ENCODE results near the gene TMEM233.
A peak's percentile ranks its signal among the peaks of the same experiment; 100 is the strongest.

TMEM233 gene

DNA sequence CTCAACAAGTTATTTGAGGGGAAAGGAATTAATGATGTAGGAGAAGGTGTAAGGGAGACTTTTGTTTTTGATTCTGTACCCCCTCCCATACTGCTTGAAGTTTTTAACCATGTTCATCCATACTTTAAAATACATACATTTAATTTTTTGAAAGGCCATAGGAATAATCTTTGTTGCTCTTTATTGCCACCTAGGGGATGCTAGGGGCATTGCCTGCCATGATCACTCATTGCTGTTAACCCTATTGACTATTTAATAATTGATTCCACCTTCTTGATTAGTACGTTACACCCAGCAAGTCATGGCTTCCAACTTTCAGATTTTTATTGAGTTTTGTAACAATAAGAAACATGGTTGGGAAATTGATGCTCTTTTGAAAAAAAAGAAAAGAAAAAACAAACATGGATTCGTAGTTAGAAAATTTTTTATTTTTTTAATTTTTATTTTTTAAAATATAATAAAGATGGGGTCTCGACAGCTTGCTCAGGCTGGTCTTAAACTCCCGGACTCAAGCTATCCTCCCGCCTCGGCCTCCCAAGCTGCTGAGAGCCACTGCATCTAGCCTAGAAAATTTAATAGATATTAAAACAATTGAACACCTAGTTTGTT, 65.8 kb downstream of the TMEM233 start:
- peak; percentile 30 for DNase-seq

DNA sequence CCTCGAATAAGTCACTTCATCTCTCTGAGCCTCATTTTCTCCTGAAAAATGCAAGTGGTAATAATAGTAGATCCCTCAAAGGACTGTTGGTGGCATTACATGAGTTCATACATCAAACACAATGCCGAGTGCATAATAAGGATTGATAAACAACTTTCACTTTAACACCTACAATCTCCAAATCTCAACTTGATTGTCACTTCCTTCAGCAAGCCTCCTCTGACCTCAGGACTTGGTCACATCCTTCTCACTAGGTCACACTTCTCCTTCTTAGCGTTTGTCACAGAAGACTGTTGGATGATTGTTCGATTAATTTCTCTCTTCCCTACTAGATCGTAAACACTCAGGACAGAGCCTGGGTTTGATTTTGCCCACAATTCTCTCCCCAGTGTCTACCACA, 66.5 kb downstream of the TMEM233 start:
- no peak for DNase-seq

DNA sequence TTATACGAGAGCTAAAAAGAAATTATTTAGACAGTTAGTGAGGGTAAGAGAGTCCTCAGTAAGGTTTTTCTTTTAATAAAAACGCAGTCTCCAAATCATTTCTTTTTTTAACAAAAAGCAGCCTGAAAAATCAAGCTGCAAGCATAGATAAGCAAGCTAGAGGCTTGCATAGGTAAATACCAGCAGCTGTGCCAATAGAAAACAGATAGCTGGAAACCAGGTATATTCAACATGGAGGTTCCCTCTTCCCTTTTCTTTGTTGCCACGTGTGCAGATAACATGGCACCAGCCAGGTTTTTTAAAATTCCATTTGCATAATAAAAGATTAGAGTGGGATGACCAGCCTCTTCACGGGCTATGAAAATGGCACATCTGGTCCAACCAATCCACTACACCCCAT, 68.3 kb downstream of the TMEM233 start:
- DNase-seq, result no peak

DNA sequence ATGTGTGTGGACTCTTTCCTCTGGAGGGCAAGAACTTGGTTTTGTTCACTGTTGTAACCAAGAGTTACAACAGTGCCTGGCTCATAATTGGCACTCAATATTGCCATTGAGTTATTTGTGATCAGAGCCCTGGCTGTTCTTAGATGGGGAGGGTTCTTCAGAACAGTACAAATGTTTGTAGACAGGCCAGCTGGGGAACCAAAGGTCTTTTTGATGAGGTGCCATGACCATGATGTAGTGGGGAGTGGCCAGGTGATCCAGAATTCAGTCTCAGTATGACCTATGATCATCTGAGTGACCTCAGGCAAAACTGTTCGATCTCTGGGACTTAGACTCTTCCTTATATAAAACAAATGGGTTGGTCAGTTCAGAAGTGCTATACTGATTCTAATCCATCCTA, 71.1 kb downstream of the TMEM233 start:
- DNase-seq, result no peak

DNA sequence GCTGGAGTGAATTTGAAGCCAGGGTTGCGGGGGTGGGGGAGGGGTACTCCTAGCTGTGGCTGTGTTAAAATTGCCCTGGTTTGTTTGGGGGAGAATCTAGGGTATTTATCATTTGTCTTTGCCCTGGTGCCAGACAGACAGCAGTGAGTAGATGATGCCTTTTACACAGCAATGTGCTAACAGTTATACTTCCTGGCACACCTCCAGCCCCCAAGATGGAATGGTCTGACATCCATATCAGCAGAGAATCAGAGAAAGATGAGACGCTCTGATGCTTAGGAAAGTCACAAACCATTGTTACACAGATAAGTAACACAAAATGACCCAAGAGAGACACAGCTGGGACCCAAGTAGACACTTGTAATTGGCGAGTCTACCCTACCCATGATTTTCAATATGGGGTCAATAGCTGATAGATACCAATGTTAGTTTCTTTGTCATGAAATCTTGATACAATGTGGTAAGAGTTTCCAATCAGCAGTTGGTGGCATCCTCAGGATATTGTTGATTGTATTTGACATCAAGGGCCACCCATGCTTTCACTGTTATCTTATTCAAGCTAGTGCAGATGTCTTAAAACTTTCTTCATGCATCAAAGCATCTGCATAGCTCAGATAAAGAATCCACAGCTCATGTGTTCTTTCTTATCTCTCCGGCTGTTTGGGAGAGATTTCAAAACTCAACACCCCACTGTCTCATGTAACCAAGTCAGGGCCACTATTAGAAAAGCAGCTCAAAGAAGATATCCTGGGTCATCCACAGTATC, 71.8 kb downstream of the TMEM233 start:
- DNase-seq, result no peak

DNA sequence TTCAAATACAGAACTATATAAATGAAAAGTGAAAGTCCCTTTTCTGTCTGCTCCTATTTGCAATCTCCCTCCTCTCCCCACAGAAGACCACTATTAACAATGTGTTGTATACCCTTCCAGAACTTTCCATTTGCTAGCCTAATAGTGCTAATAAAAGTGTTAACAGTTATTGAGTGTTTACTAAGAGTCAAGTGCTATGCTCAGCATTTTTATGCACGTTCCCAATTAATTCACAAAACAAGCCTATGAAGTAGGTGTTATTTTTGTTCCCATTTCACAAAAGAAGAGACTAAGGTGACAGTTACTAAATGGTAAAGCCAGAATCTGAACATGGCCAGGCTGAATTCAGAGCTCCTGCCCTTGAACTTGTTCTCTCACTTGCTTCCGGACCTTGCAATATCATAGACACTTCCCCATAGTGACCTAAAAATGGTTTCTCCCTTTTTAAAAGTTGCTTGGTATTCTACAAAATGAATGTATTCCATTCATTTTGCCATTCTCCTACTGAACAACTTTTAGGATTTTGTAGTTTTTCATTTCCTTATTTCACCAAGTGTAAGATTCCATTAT, 72.7 kb downstream of the TMEM233 start:
- no peak for DNase-seq

DNA sequence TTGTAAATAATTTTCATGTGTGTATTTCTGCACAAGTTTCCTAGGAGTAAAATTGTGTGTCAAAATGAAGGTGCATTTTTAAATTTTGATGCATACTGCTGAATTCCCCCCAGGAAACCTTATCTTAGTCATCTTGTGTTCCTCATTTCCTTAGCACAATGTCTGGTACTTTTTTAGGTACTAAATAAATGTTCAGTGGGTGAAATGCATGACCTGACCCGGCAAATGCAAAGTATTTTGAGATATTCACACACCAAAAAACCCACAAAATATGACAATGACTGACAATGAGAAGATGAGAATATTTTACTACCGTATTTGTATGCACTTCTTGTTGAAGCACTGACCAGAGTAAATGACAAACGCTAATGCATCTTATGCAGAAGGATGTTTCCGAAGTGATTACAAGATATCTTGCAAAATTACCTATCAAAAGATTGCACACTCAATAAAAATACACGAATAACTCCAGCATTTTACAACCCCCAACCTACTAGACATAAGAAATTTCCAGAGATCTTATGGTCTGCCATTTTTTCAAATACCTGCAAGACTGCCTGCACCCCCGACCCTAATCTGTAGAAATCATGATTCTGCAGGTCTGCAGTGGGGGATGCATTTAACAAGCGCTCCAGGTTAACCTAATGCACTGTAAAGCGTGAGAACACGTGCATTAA, 73.5 kb downstream of the TMEM233 start:
- DNase-seq, result no peak

DNA sequence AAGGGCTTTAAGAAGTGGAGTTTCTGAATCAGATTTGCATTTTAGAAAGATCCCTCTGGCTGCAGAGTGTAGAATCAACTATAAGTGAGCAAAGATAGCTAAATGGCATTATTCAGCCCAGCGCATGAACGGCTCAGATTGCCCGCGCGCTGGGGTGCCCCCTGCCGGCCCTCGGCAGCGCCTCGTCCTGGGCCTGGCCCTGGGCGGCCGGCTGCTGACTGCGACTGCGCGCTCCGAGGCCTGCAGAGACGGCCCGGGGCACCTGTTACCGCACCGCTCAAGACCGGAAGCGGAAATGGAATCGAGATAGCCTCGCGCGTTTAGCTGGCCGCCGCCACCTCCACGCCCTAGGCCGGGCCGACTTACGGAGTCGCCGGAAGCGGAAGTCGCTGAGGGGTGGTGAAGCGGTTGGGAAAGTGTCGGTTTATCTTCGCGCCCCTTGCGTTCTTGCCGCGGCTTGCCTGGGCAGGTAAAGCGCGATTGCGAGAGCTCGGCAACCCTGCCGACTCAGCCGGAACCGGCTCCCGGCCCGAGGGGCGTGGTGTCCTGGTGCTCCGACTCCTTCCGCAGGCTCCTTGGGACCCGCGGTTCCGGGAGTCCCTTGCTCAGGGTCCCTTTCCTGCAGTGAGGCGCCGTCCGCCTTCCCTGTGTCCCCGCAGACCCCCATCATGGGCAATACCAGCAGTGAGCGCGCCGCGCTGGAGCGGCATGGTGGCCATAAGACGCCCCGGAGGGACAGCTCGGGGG, 74.2 kb downstream of the TMEM233 start, which contains the start of gene PRKAB1:
PRKAB1 (plus strand) TSS at position 557 of the 747 bp plus-strand sequence; CDS start at position 669, 112 bp downstream.
- DNase-seq, result peak; percentile 97

DNA sequence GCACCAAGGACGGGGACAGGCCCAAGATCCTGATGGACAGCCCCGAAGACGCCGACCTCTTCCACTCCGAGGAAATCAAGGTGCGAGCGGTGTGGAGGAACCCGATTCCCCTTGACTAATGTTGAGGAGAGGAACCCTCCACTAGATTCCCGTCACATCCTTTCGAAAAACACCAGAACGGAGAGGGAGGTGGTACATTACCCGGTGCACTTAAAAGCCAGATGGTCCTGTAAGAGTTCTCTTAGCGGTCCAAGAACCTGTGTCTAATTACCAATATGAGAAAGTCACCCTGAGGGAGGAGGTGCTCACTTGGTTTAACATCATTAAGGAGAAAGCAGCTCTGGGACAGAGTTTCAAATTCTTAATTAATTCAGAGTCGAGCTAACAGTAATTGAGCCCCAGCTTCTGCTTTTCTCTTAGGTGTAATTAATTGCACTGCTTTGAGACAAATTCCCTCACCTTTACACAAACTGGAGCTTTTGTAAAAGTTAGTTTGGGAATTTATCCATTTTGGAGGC, 74.8 kb downstream of the TMEM233 start:
- DNase-seq, result peak; percentile 13

DNA sequence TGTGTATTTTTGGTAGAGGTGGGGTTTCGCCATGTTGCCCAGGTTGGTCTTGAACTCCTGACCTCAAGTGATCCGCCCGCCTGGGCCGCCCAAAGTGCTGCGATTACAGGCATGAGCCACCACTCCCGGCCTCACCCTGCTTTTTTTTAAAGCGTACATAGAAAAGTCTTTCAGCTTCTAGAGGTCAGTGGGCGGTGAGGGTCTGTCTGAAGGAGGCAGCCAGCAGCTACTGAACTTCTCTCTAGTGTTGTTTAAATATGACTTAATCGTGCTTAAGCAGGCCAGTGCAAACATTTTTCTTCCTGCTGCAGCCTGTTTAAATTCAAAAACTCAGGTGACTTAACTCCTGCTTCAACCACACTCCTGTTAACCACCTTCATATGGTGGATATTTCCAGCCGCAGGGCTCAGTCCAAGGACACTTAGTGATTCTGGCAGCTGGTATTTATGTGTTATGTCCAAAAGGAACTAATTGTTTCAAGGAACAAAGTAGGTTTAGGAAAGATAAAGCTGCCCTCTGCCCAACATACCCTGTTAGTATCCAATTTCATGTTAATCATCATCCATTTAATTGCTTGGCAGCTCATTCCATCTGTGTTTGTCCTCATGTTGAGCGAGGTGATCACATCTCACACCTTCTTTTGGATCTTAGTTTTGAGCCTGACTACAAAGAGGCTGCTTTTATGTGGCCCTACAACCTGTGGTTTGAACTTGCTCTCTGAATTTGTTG, 76.3 kb downstream of the TMEM233 start:
- DNase-seq, result no peak

DNA sequence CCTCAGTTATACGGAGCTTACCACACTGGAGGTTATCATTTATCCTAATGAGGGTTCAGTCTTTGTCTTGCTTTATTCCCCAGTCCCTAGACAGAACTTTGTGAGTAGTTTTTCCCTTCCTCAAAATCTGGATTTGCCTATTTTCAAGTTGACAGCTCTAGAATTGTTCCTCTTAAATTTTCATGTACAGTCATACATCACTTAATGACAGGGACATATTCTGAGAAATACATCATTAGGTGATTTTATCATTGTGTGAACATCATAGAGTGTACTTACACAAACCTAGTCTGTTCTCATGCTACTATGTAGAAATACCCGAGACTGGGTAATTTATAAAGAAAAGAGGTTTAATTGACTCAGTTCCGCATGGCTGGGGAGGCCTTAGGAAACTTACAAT, 77.5 kb downstream of the TMEM233 start:
- no peak for DNase-seq

DNA sequence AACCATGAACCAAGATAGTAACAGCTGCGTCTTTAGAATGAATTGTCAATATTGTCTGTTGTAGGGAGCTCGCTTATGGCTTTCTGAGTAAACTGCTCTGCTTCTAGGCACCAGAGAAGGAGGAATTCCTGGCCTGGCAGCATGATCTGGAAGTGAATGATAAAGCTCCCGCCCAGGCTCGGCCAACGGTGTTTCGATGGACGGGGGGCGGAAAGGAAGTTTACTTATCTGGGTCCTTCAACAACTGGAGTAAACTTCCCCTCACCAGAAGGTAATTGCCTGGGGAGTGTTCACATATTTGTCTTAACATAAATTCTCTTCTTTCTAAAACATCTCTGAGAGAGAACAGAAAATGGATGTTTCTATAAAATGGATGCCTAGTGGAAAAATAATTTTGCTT, 78.6 kb downstream of the TMEM233 start:
- no peak for DNase-seq

DNA sequence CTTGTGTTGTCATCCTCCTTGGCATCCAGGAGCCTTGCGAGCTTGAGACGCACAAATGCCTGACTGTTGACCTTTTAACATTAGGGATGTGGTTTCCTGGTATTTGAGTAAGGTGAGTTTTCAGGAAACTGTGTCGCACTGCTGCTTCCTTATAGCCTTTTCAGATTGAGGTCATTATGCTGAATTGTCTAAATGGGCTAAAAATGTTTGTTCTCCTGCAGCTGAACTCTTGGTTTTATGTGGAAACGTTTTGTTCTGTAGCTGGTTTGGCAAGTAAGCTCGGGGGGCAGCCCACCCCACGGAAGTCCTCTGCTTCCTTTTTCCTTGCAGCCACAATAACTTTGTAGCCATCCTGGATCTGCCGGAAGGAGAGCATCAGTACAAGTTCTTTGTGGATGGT, 80.1 kb downstream of the TMEM233 start:
- DNase-seq, result no peak

DNA sequence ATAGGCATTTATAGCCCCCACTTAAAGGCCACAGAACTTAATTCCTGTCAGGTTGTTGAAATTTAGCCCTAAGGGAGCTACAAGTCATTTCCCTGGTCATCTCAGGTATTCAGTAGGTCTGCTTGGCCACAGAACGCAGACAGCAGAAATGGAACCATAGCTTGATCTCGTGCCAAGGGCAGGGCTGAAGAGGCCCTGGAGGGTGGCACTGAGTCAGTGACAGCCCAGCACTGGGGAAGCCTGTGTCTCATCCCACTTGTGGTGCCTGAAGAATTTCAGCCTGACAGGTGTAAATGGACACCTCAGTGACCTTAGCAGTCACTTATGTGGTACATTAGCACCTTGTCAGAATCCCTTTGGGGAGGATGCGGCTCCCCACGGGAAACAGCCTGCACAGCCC, 81.0 kb downstream of the TMEM233 start:
- DNase-seq, result no peak

DNA sequence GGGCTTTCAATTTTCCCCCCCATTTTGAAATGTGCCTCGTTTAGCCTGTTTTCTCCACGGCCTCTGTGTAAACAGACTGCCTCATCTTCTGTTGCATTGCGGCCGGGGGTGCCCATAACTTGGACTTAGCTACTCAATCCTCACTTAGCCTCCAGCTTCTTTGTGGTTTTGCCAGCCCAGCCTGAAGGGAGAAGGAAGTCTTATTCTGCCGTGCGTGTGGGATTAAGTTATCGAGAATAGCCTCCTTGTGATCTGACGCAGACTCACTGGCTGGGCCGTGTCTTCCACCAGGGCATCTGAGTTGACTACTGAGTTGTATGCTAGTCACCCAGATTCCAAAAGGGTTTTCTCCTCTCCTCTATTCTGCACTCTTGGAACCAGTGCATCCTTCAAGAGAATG, 82.4 kb downstream of the TMEM233 start:
- DNase-seq, result no peak

DNA sequence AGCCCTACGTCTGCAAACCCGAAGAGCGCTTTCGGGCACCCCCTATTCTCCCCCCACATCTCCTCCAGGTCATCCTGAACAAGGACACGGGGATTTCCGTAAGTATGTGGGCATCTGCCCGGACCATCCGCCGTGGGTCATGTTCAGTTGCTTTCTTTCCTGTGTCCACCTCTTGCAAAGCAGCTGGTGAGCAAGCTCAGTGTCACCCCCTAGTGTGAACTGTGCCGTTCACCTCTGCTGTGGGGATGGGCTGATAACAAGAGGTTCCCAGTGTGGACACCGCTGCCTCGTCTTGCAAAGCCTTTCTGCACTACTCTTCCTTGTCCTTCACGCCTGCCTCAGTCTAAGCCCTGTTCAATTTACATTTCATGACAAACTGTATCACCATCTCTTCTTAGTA, 83.0 kb downstream of the TMEM233 start:
- no peak for DNase-seq

DNA sequence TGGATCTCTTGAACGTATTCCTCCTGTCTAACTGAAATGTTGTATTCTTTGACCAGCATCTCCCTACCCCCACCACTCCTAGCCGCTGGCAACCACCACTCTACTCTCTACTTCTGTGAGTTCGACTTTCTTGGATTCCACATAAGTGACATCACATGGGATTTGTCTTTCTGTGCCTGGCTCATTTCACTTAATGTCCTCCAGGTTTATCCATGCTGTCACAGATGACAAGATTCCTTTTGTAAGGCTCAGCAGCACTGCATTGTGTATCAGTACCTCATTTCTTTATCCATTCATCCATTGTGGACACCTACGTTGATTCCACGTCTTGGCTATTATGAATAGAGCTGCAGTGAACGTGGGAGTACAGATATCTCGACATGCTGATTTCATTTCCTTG, 84.9 kb downstream of the TMEM233 start:
- DNase-seq, result no peak

DNA sequence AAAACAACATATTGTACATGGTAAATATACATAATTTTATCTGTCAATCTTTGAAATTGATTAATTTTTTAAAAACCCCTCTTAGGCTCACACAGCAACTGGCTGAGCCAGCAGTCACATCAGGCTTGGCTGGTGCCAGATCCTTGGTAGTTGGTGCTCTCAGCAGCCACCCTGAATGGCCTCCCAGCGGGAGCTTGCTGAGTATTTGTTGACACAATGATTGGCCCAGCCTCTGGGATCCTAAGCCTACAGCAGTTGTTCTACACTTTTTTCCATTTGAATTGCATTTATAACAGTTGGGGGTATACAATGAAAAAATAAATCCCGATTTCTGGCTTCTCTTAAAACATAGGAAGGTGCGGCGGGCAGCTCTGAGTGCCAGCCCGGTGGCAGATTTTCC, 85.5 kb downstream of the TMEM233 start:
- DNase-seq, result no peak

DNA sequence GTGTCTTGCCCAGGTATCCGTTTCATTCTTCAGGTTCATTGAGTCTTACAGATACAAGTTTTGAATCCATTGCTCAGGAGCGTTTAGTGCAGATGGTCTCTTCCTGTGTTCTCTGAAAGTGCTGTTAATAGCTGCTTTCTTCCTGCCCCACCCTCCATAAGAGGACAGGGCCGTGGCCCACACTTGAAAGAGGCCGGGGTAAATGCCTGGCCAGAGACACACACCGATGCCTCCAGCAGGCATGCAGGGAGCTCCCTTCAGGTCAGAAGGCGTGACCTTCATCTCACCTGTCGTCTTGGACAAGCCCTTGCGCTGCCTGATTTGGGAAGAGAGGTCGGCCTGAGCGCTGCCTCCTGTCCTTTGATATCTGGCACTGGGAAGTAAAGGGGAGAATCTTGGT, 85.9 kb downstream of the TMEM233 start:
- no peak for DNase-seq

DNA sequence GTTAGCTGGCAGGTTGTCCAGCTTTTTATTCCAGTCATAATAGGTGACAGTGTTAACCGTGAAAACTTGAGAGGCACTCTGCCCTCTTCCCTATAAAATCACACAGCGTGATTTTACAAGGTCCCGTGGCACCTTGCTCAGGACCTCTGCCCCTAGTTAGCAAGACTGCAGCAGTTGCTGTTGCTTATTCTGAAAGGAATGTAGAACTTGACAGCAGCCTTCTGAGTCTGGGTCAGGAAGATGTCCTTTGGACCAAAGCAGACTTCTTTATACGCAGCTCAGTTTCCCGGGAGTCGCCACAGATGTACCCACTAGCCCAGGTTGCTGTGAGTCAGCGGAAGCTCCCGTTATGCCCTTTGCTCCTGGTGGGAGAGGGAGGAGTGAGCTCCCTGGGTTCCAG, 87.5 kb downstream of the TMEM233 start:
- no peak for DNase-seq

DNA sequence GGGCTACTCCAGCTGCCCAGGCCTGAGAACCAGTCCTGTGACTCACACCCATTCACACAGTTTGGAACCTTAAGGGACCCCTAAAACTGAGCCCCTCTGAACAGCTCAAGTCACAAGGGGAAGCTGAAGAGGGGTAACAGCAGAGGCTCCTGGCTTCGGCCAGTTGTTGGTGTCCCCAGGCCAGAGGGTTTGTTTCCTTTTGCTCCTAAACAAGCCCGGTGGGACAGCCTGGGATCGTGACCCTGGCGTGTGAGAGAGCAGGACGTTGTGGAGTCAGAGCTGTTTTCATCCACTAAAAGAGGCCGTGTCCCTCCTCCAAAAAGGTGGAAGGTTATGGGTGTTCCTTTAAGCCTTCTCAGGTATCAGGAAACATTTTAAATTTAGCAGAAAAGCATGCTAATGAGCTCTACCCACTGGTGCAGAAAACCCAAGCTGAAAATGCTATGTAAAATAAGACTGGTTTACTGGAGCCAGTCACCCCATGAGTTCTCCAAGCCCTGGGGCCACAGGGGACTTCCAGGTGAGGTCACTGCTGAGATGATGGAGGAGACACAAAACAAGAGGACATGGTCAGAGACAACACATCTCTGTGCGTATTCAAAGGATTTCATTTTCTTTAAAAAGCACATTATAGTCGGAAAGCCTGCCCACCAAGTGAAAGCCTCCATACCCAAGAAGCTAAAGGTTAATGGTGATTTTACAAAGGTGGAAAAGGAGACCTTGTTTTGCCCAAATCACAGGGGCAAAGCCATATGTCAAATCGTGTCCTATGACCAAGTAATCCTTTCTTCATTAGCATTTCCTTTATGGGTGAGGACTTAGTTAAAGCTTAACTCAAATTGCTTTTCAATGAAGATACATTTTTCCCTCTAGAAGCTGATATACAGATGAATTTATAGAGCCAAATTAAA, 88.4 kb downstream of the TMEM233 start:
- no peak for DNase-seq
